ENCODE data around the gene GAS6.

GAS6 gene

GRCh38 chr13:113850722-113851479, 13.0 kb downstream of the GAS6 start:
- no peak for DNase-seq

GRCh38 chr13:113849981-113850721, 13.7 kb downstream of the GAS6 start:
- DNase-seq: no peak

- no peak for DNase-seq
Measured at GRCh38 chr13:113849546-113849945, 14.3 kb downstream of the GAS6 start.

GRCh38 chr13:113848431-113849260, 15.2 kb downstream of the GAS6 start:
- no peak for DNase-seq

GRCh38 chr13:113848020-113848419, 15.9 kb downstream of the GAS6 start:
- DNase-seq: no peak

GRCh38 chr13:113846636-113847318, 17.1 kb downstream of the GAS6 start:
- DNase-seq: no peak

- DNase-seq: no peak
Measured at GRCh38 chr13:113845723-113846635, 17.9 kb downstream of the GAS6 start.

- no peak for DNase-seq
Measured at GRCh38 chr13:113845055-113845454, 18.8 kb downstream of the GAS6 start.

- no peak for DNase-seq
Measured at GRCh38 chr13:113843864-113844556, 19.9 kb downstream of the GAS6 start.

GRCh38 chr13:113843063-113843654, 20.7 kb downstream of the GAS6 start:
- DNase-seq: no peak

- no peak for DNase-seq
Measured at GRCh38 chr13:113842336-113843062, 21.4 kb downstream of the GAS6 start.

GRCh38 chr13:113841353-113841650, 22.6 kb downstream of the GAS6 start:
- no peak for DNase-seq

- no peak for DNase-seq
Measured at GRCh38 chr13:113840541-113841352, 23.1 kb downstream of the GAS6 start.

- DNase-seq: no peak
Measured at GRCh38 chr13:113839536-113840204, 24.2 kb downstream of the GAS6 start.

- no peak for DNase-seq
Measured at GRCh38 chr13:113838711-113839201, 25.1 kb downstream of the GAS6 start.

- no peak for DNase-seq
Measured at GRCh38 chr13:113837560-113838355, 26.1 kb downstream of the GAS6 start.

GRCh38 chr13:113836768-113837559, 26.9 kb downstream of the GAS6 start:
- DNase-seq: no peak

All from NCI-H1048 (cell line).